HEK293 (cell line): ENCODE results near the gene EBNA1BP2.
A peak's percentile ranks its signal among the peaks of the same experiment; 100 is the strongest.

Experiments
- CTCF ChIA-PET: fragments of 350-600 bp; formaldehyde crosslinking; extraction: SDS; loops from one replicate; lab custom pipeline; 2021; ENCODE audit warnings: antibody characterized with exemption; lab: Yijun Ruan, JAX
- POLR2A ChIA-PET: fragments of 300-600 bp; formaldehyde crosslinking; extraction: SDS; loops from one replicate; lab custom pipeline; 2020; ENCODE audit warnings: antibody characterized with exemption, inconsistent platforms; lab: Yijun Ruan, JAX
- H3K27ac ChIP-seq: fragments of 200-500 bp; sonication (Bioruptor generic); 2 replicates; pipeline ENCODE4 v1.5.1; 2014; ENCODE audit warnings: low read depth, low read length, control low read depth, inconsistent platforms; ENCODE audit errors: extremely low read depth
- H3K36me3 ChIP-seq, 2 experiments: fragments of 200-500 bp in 1 of 2; sonication (Bioruptor generic) in 1 of 2; 1 replicate in 1 of 2; 2 replicates in 1 of 2; pipeline ENCODE4 v1.5.1; 2014 to 2017; ENCODE audit warnings: inconsistent platforms in 2 of 2, low read length in 2 of 2; ENCODE audit not compliant: control insufficient read depth in 2 of 2, insufficient read depth in 1 of 2
- H3K4me1 ChIP-seq: fragments of 200-500 bp; sonication (Bioruptor generic); 2 replicates; pipeline ENCODE4 v1.5.1; 2014; ENCODE audit warnings: mild to moderate bottlenecking, low read length, inconsistent platforms; ENCODE audit not compliant: control insufficient read depth, insufficient read depth
- H3K4me3 ChIP-seq: 2 replicates; pipeline ENCODE4 v1.5.1; 2011; ENCODE audit warnings: low read depth, mild to moderate bottlenecking, control low read depth, low read length, moderate library complexity
- H3K9me3 ChIP-seq: fragments of 200-500 bp; sonication (Bioruptor generic); 2 replicates; pipeline ENCODE4 v1.5.1; 2014; ENCODE audit warnings: low read depth, low read length, inconsistent platforms; ENCODE audit not compliant: control insufficient read depth, insufficient read depth
- EGR2 ChIP-seq: fragments of 450-650 bp; formaldehyde crosslinking; IDR thresholded peaks from 2 replicates; pipeline ENCODE4 v1.5.1; 2016; ENCODE audit warnings: low read depth, missing biosample characterization, missing genetic modification characterization
- GFI1B ChIP-seq: fragments of 450-650 bp; formaldehyde crosslinking; IDR thresholded peaks from 2 replicates; pipeline ENCODE4 v1.5.1; 2016; ENCODE audit warnings: missing biosample characterization, missing genetic modification characterization
- GLIS2 ChIP-seq: fragments of 450-650 bp; formaldehyde crosslinking; IDR thresholded peaks from 2 replicates; pipeline ENCODE4 v1.5.1; 2016; ENCODE audit warnings: missing biosample characterization, missing genetic modification characterization
- REPIN1 ChIP-seq: fragments of 450-650 bp; formaldehyde crosslinking; IDR thresholded peaks from 2 replicates; pipeline ENCODE4 v1.5.1; 2017; ENCODE audit warnings: missing biosample characterization, missing genetic modification characterization, low read depth
- SP7 ChIP-seq: fragments of 450-650 bp; formaldehyde crosslinking; IDR thresholded peaks from 2 replicates; pipeline ENCODE4 v1.5.1; 2016; ENCODE audit warnings: missing biosample characterization, missing genetic modification characterization
- ZBTB8A ChIP-seq: fragments of 450-650 bp; formaldehyde crosslinking; IDR thresholded peaks from 2 replicates; pipeline ENCODE4 v1.5.1; 2016; ENCODE audit warnings: missing biosample characterization, missing genetic modification characterization
- ZNF132 ChIP-seq: fragments of 450-650 bp; formaldehyde crosslinking; IDR thresholded peaks from 2 replicates; pipeline ENCODE4 v1.5.1; 2017; ENCODE audit warnings: missing biosample characterization, missing genetic modification characterization, borderline replicate concordance
- ZNF140 ChIP-seq: fragments of 450-650 bp; formaldehyde crosslinking; IDR thresholded peaks from 2 replicates; pipeline ENCODE4 v1.5.1; 2016; ENCODE audit warnings: missing biosample characterization, missing genetic modification characterization
- ZNF2 ChIP-seq: fragments of 450-650 bp; formaldehyde crosslinking; IDR thresholded peaks from 2 replicates; pipeline ENCODE4 v1.5.1; 2016; ENCODE audit warnings: missing biosample characterization, missing genetic modification characterization
- ZNF24 ChIP-seq: fragments of 450-650 bp; formaldehyde crosslinking; IDR thresholded peaks from 2 replicates; pipeline ENCODE4 v1.5.1; 2016; ENCODE audit warnings: missing biosample characterization, missing genetic modification characterization
- ZNF248 ChIP-seq: fragments of 450-650 bp; formaldehyde crosslinking; IDR thresholded peaks from 2 replicates; pipeline ENCODE4 v1.5.1; 2017; ENCODE audit warnings: missing biosample characterization, missing genetic modification characterization
- ZNF335 ChIP-seq: fragments of 450-650 bp; formaldehyde crosslinking; conservative IDR thresholded peaks from 2 replicates; pipeline ENCODE4 v1.5.1; 2016; ENCODE audit warnings: missing biosample characterization, missing genetic modification characterization
- ZNF426 ChIP-seq: fragments of 450-650 bp; formaldehyde crosslinking; IDR thresholded peaks from 2 replicates; pipeline ENCODE4 v1.5.1; 2017; ENCODE audit warnings: missing biosample characterization, missing genetic modification characterization, mild to moderate bottlenecking, inconsistent platforms, moderate library complexity
- ZNF544 ChIP-seq: fragments of 450-650 bp; formaldehyde crosslinking; IDR thresholded peaks from 2 replicates; pipeline ENCODE4 v1.5.0; 2017; ENCODE audit warnings: missing biosample characterization, missing genetic modification characterization
- ZNF596 ChIP-seq: fragments of 450-650 bp; IDR thresholded peaks from 2 replicates; pipeline ENCODE4 v1.5.0; 2018; ENCODE audit warnings: missing biosample characterization, mild to moderate bottlenecking, missing genetic modification characterization, moderate library complexity
- ZNF768 ChIP-seq: fragments of 450-650 bp; formaldehyde crosslinking; IDR thresholded peaks from 2 replicates; pipeline ENCODE4 v1.5.1; 2018; ENCODE audit warnings: missing biosample characterization, mild to moderate bottlenecking, missing genetic modification characterization
- ZNF785 ChIP-seq: fragments of 450-650 bp; formaldehyde crosslinking; IDR thresholded peaks from 2 replicates; pipeline ENCODE4 v1.5.1; 2016; ENCODE audit warnings: missing biosample characterization, missing genetic modification characterization
- ZXDB ChIP-seq: fragments of 450-650 bp; formaldehyde crosslinking; IDR thresholded peaks from 2 replicates; pipeline ENCODE4 v1.5.1; 2016; ENCODE audit warnings: missing biosample characterization, missing genetic modification characterization
- TF ChIP-seq, protein P1 (sequence below): fragments of 450-650 bp; formaldehyde crosslinking; IDR thresholded peaks from 2 replicates; pipeline ENCODE4 v1.5.1; 2016; ENCODE audit warnings: missing biosample characterization, missing genetic modification characterization, low read depth
- TF ChIP-seq, protein P2 (sequence below): fragments of 450-650 bp; formaldehyde crosslinking; IDR thresholded peaks from 2 replicates; pipeline ENCODE4 v1.5.1; 2017; ENCODE audit warnings: missing biosample characterization, missing genetic modification characterization
- TF ChIP-seq, protein P3 (sequence below): fragments of 450-650 bp; IDR thresholded peaks from 2 replicates; pipeline ENCODE4 v1.5.1; 2018; ENCODE audit warnings: missing biosample characterization, mild to moderate bottlenecking, missing genetic modification characterization
- TF ChIP-seq, protein P4 (sequence below): fragments of 450-650 bp; formaldehyde crosslinking; IDR thresholded peaks from 2 replicates; pipeline ENCODE4 v1.5.1; 2016; ENCODE audit warnings: missing biosample characterization, missing genetic modification characterization
- TF ChIP-seq, protein P5 (sequence below): fragments of 450-650 bp; formaldehyde crosslinking; IDR thresholded peaks from 2 replicates; pipeline ENCODE4 v1.5.1; 2017; ENCODE audit warnings: missing biosample characterization, missing genetic modification characterization

EBNA1BP2 gene

DNA sequence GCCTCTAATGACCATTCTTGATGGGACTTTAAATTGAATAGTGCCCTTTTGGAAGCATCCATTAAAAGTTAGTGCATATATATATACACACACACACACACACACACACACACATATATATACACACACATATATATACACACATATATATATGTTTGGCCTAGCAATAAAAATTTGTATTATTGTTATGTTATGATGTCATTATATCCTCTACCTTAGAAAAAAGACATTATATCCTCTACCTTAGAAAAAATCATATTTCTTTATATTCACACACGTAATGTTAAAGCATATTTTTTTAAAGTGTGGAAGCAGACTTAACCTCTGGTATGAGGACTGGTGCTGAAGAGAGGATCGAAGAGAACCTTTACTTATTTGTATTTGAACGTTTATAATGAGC is 43.3 kb downstream of the EBNA1BP2 start:
- Histone ChIP-seq H3K4me1 (no peaks in the 10 kb centered on the region), H3K9me3 (no peaks in the 10 kb centered on the region), H3K4me3 (no peak overlapping the region), H3K27ac (no peak overlapping the region), H3K36me3 (peaks cover 0 to 10% of the 10 kb centered on the region in 2 experiments; a peak in 1 of 3 replicates)
- POLR2A ChIA-PET: no interaction called here
- CTCF ChIA-PET: no interaction called here
- TF ChIP-seq ZBTB8A (no peak), ZXDB (no peak), ZNF248 (no peak), SP7 (tag by site-specific recombination) (no peak), ZNF544 (tag by site-specific recombination) (no peak), ZNF140 (tag by site-specific recombination) (no peak)
- TF ChIP-seq, protein P1, sequence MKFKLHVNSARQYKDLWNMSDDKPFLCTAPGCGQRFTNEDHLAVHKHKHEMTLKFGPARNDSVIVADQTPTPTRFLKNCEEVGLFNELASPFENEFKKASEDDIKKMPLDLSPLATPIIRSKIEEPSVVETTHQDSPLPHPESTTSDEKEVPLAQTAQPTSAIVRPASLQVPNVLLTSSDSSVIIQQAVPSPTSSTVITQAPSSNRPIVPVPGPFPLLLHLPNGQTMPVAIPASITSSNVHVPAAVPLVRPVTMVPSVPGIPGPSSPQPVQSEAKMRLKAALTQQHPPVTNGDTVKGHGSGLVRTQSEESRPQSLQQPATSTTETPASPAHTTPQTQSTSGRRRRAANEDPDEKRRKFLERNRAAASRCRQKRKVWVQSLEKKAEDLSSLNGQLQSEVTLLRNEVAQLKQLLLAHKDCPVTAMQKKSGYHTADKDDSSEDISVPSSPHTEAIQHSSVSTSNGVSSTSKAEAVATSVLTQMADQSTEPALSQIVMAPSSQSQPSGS (tag by site-specific recombination): peak; percentile 70; the same call in 1 of the 2 replicates
- TF ChIP-seq, protein P2, sequence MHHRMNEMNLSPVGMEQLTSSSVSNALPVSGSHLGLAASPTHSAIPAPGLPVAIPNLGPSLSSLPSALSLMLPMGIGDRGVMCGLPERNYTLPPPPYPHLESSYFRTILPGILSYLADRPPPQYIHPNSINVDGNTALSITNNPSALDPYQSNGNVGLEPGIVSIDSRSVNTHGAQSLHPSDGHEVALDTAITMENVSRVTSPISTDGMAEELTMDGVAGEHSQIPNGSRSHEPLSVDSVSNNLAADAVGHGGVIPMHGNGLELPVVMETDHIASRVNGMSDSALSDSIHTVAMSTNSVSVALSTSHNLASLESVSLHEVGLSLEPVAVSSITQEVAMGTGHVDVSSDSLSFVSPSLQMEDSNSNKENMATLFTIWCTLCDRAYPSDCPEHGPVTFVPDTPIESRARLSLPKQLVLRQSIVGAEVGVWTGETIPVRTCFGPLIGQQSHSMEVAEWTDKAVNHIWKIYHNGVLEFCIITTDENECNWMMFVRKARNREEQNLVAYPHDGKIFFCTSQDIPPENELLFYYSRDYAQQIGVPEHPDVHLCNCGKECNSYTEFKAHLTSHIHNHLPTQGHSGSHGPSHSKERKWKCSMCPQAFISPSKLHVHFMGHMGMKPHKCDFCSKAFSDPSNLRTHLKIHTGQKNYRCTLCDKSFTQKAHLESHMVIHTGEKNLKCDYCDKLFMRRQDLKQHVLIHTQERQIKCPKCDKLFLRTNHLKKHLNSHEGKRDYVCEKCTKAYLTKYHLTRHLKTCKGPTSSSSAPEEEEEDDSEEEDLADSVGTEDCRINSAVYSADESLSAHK (tag by site-specific recombination): no peak

DNA sequence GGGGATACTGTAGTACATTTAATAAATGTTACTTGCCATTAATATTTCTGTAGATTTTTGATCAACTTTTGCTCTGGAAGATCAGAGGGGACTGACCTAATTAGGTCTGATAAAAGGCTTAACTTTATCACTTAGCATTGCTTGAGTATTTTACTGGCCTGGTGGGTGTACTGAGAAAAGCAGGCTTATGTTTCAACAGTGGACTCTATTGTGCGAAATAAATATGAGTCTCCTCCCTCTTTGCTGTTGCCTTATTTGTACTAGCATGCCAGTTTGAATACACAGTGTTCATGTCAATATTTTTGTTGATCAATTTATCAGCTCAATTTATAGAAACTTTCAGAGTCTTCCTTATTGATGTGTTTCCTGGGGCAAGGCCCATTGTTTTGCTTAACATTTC is 49.1 kb downstream of the EBNA1BP2 start:
- POLR2A ChIA-PET: no interaction called here
- H3K27ac ChIP-seq: no peak overlapping the region
- H3K4me3 ChIP-seq: no peak overlapping the region
- H3K36me3 ChIP-seq: no peaks in the 10 kb centered on the region
- TF ChIP-seq, protein P3, sequence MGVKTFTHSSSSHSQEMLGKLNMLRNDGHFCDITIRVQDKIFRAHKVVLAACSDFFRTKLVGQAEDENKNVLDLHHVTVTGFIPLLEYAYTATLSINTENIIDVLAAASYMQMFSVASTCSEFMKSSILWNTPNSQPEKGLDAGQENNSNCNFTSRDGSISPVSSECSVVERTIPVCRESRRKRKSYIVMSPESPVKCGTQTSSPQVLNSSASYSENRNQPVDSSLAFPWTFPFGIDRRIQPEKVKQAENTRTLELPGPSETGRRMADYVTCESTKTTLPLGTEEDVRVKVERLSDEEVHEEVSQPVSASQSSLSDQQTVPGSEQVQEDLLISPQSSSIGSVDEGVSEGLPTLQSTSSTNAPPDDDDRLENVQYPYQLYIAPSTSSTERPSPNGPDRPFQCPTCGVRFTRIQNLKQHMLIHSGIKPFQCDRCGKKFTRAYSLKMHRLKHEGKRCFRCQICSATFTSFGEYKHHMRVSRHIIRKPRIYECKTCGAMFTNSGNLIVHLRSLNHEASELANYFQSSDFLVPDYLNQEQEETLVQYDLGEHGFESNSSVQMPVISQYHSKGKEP: no peak
- TF ChIP-seq EGR2 (0 out of 2 replicates have a peak, but pooled peaks have one; percentile 3), REPIN1 (tag by site-specific recombination) (no peak)
- TF ChIP-seq, all 188 proteins: peak for 1
- CTCF ChIA-PET: no interaction called here
- Histone ChIP-seq H3K4me1 (no peaks in the 10 kb centered on the region), H3K9me3 (no peaks in the 10 kb centered on the region)

DNA sequence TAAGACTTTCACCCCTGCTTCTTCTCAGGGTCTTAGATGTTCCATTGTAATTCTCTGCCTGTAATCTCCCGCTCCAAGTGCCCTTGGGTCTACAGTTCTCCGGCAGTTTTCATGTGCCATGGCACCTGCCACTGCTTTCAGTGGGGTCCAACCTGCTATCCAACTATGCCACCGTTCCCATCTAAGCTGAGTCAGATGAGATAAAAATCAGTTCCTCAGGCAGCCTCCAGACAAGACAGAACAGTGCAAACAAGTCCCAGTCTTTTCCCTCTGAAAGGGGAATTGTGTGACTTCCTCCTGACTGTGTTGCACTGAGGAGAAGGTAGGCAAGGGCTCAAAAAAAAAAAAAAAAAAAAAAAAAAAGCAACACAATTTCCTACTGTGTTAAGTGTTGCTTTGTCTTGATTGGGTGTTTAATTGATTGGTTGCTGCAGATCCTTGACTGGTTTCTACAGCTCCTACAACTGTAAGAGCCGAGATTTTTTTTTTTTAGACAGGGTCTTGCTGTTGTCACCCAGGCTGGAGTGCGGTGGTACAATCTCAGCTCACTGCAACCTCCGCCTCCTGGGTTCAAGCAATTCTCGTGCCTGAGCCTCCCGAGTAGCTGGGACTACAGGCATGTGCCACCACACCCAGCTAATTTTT is 50.7 kb downstream of the EBNA1BP2 start:
- CTCF ChIA-PET: interaction anchor here (0.6 to 1.1 kb wide), 3 partner anchors 48 to 495 kb away, joined by 3 to 6 read pairs (median 3); no protein-coding TSS in a partner anchor
- Histone ChIP-seq H3K9me3 (no peaks in the 10 kb centered on the region), H3K27ac (peak overlapping the region; percentile 77; the same call in 1 of the 2 replicates), H3K4me3 (no peak overlapping the region), H3K4me1 (no peaks in the 10 kb centered on the region), H3K36me3 (no peaks in the 10 kb centered on the region)
- POLR2A ChIA-PET: no interaction called here
- TF ChIP-seq ZNF2 (tag by site-specific recombination) (no peak), ZNF24 (tag by site-specific recombination) (no peak), ZNF426 (no peak), GFI1B (tag by site-specific recombination) (no peak), ZNF785 (tag by site-specific recombination) (no peak), ZNF768 (tag by site-specific recombination) (no peak), ZNF335 (tag by site-specific recombination) (peak; percentile 36), ZNF596 (tag by site-specific recombination) (no peak), ZNF132 (tag by site-specific recombination) (no peak), GLIS2 (tag by site-specific recombination) (no peak)
- TF ChIP-seq, protein P4, sequence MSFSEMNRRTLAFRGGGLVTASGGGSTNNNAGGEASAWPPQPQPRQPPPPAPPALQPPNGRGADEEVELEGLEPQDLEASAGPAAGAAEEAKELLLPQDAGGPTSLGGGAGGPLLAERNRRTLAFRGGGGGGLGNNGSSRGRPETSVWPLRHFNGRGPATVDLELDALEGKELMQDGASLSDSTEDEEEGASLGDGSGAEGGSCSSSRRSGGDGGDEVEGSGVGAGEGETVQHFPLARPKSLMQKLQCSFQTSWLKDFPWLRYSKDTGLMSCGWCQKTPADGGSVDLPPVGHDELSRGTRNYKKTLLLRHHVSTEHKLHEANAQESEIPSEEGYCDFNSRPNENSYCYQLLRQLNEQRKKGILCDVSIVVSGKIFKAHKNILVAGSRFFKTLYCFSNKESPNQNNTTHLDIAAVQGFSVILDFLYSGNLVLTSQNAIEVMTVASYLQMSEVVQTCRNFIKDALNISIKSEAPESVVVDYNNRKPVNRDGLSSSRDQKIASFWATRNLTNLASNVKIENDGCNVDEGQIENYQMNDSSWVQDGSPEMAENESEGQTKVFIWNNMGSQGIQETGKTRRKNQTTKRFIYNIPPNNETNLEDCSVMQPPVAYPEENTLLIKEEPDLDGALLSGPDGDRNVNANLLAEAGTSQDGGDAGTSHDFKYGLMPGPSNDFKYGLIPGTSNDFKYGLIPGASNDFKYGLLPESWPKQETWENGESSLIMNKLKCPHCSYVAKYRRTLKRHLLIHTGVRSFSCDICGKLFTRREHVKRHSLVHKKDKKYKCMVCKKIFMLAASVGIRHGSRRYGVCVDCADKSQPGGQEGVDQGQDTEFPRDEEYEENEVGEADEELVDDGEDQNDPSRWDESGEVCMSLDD: no peak
- TF ChIP-seq, protein P5, sequence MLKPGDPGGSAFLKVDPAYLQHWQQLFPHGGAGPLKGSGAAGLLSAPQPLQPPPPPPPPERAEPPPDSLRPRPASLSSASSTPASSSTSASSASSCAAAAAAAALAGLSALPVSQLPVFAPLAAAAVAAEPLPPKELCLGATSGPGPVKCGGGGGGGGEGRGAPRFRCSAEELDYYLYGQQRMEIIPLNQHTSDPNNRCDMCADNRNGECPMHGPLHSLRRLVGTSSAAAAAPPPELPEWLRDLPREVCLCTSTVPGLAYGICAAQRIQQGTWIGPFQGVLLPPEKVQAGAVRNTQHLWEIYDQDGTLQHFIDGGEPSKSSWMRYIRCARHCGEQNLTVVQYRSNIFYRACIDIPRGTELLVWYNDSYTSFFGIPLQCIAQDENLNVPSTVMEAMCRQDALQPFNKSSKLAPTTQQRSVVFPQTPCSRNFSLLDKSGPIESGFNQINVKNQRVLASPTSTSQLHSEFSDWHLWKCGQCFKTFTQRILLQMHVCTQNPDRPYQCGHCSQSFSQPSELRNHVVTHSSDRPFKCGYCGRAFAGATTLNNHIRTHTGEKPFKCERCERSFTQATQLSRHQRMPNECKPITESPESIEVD (tag by site-specific recombination): no peak
